ENCODE measurements around the gene DPF3. TPM values are rescaled to one million over a fixed set of nuclear protein-coding genes. Genes with fewer than 3 reads are reported as not detected.

The DPF3 gene
- total and polyA plus RNA-seq, 2 of the 13 experiments (the other 11 are each of a cell fraction or from before 2014, with no cell fraction given) = 0.09 to 0.60 TPM

DNA sequence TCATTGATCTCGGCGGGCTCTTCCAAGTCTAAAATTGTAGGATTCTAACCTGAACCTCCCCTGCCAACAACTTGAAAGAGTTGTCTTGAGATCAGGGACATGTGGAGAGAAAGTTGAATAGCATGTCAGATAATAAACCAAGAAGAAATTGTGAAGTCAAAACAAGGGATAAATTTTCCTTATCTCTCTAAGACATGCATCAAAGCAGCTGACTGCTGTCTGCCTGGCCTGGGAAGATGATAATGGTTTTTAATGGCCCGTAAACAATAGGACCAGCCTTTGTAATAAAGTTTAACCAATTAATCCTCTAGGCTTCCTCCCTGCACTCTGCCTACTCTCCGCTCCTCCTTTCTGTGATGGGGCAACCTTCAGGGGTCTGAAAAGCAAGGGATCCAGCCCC lies 67.9 kb downstream of the DPF3 start:
- BruUV-seq (replicated peaks) = no TSS peak
- Histone ChIP-seq H3K27me3 (ENCODE audit: control insufficient read depth in 1 of 2, insufficient read depth in 2 of 2, low read length in 2 of 2) (no peaks in the 10 kb centered on the region), H4K20me1 (ENCODE audit: insufficient read depth, low read length) (no peaks in the 10 kb centered on the region), H3K9me3 (ENCODE audit: low read length) (no peaks in the 10 kb centered on the region), H3K79me2 (ENCODE audit: insufficient read depth, low read length) (no peaks in the 10 kb centered on the region), H3K36me3 (replicated peaks in 1 of 2; ENCODE audit: control insufficient read depth in 1 of 2, insufficient read depth in 2 of 2, low read length in 2 of 2) (no peaks in the 10 kb centered on the region), H3K4me1 (ENCODE audit: insufficient read depth, low read length) (no peaks in the 10 kb centered on the region), H3K4me2 (ENCODE audit: low read depth, low read length) (no peak overlapping the region), H3K9ac (ENCODE audit: insufficient read depth, low read depth, low read length) (no peak overlapping the region), H3K4me3 (replicated peaks in 1 of 3; ENCODE audit: insufficient read depth in 1 of 3, low read depth in 2 of 3, low read length in 3 of 3) (no peak overlapping the region), H2AFZ (ENCODE audit: low read length) (no peak overlapping the region), H3K27ac (ENCODE audit: extremely low read length, insufficient read depth, low read length) (no peak overlapping the region)
- FAIRE-seq (no peak), ATAC-seq (no peak), DNase-seq (ENCODE audit: low spot score) (no peak)
- no peak for TF ChIP-seq MEIS1 (CRISPR knock-in tag; IDR thresholded peaks at IDR 0.05; ENCODE audit: borderline replicate concordance)
- no peak for TF ChIP-seq NONO (IDR thresholded peaks at IDR 0.05)
- TF ChIP-seq NONO (CRISPR knock-in tag; conservative IDR thresholded peaks at IDR 0.05) = no peak
- TF ChIP-seq KLF9 (CRISPR knock-in tag; IDR thresholded peaks at IDR 0.05; ENCODE audit: low read depth) = no peak
- no peak for TF ChIP-seq ATF7-NPFF (CRISPR knock-in tag; IDR thresholded peaks at IDR 0.05; ENCODE audit: low read depth)
- TF ChIP-seq ZNF577 (CRISPR knock-in tag; IDR thresholded peaks at IDR 0.05; ENCODE audit: borderline replicate concordance, low read depth) = no peak
- TF ChIP-seq ZNF703 (CRISPR knock-in tag; IDR thresholded peaks at IDR 0.05; ENCODE audit: borderline replicate concordance) = no peak
- no peak for TF ChIP-seq BRD4 (CRISPR knock-in tag; IDR thresholded peaks at IDR 0.05)
- no peak for TF ChIP-seq ZFYVE20 (CRISPR knock-in tag; IDR thresholded peaks at IDR 0.05; ENCODE audit: borderline replicate concordance, low read depth)
- no peak for TF ChIP-seq SRF (IDR thresholded peaks at IDR 0.05; ENCODE audit: low read depth, low read length)
- TF ChIP-seq, protein P1, sequence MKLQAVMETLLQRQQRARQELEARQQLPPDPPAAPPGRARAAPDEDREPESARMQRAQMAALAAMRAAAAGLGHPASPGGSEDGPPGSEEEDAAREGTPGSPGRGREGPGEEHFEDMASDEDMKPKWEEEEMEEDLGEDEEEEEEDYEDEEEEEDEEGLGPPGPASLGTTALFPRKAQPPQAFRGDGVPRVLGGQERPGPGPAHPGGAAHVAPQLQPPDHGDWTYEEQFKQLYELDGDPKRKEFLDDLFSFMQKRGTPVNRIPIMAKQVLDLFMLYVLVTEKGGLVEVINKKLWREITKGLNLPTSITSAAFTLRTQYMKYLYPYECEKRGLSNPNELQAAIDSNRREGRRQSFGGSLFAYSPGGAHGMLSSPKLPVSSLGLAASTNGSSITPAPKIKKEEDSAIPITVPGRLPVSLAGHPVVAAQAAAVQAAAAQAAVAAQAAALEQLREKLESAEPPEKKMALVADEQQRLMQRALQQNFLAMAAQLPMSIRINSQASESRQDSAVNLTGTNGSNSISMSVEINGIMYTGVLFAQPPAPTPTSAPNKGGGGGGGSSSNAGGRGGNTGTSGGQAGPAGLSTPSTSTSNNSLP (IDR thresholded peaks at IDR 0.05; ENCODE audit: low read depth, low read length) = no peak
- TF ChIP-seq, protein P2, sequence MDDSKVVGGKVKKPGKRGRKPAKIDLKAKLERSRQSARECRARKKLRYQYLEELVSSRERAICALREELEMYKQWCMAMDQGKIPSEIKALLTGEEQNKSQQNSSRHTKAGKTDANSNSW (CRISPR knock-in tag; IDR thresholded peaks at IDR 0.05; ENCODE audit: borderline replicate concordance) = no peak
- TF ChIP-seq, protein P3, sequence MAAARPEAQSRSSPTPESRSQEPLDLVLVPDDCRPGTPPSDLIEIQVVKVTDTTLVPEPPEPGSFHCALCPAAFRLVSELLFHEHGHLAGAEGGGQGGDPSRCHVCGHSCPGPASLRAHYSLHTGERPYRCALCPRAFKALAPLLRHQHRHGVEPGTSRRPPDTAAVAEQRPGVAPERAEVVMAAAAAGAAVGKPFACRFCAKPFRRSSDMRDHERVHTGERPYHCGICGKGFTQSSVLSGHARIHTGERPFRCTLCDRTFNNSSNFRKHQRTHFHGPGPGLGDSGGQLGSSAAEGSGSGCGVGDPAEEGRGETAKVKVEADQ (CRISPR knock-in tag; IDR thresholded peaks at IDR 0.05; ENCODE audit: borderline replicate concordance) = no peak
- TF ChIP-seq POLR2A (IDR thresholded peaks at IDR 0.05; ENCODE audit: insufficient read depth in 1 of 2, low read depth in 2 of 2, low read length in 2 of 2) = no peak
- WGBS (ENCODE audit: low lambda C conversion rate) = 66% methylated on average over 4 of the region's 4 CpGs
- intact Hi-C loops (cut with micrococcal nuclease; ENCODE audit: unreplicated experiment) = no loop called here
- CTCF ChIA-PET (ENCODE audit: low intra/inter-chr PET ratio, low total read pairs) = no interaction called here
- POLR2A ChIA-PET = no interaction called here
- in situ Hi-C loops (cut with HindIII; ENCODE audit: extremely low pct_ligation_motif_present, low pct_unique_long_range_greater_than_20kb) = no loop called here
